Type B pancreatic cell (in vitro differentiated cells): ENCODE results near the gene NKAIN2. TPM values are rescaled to one million over a fixed set of nuclear protein-coding genes. Genes with fewer than 3 reads are reported as not detected.

ENCODE experiments used
- DNase-seq: peaks from one replicate; pipeline ENCODE4 v3.0.0; 2021; ENCODE audit warnings: mixed read lengths; ENCODE audit not compliant: unreplicated experiment; ENCODE audit errors: extremely low spot score
- H3K27ac Mint-ChIP-seq: 2 replicates; pipeline ENCODE4 v1.8.0; 2021; ENCODE audit warnings: mild to moderate bottlenecking, mixed read lengths
- H3K27me3 Mint-ChIP-seq: 2 replicates; pipeline ENCODE4 v1.8.0; 2021; ENCODE audit warnings: mixed read lengths
- H3K36me3 Mint-ChIP-seq: 2 replicates; pipeline ENCODE4 v1.8.0; 2021; ENCODE audit warnings: mixed read lengths
- H3K4me1 Mint-ChIP-seq: one replicate; pipeline ENCODE4 v1.8.0; 2021; ENCODE audit warnings: mixed read lengths; ENCODE audit not compliant: unreplicated experiment
- H3K4me3 Mint-ChIP-seq: 2 replicates; pipeline ENCODE4 v1.8.0; 2021; ENCODE audit warnings: mild to moderate bottlenecking, mixed read lengths
- H3K9me3 Mint-ChIP-seq: 2 replicates; pipeline ENCODE4 v1.8.0; 2021; ENCODE audit warnings: mixed read lengths
- CTCF ChIP-seq: fragments of 200-600 bp; sonication (generic); conservative IDR thresholded peaks from 2 replicates; pipeline ENCODE4 v1.5.0; 2021; ENCODE audit warnings: antibody characterized with exemption, mild to moderate bottlenecking
- total RNA-seq: library from RNA; stranded (reverse); gene quantifications from 2 replicates; pipeline ENCODE4 v1.2.1, GENCODE V29; 2021; ENCODE audit warnings: low replicate concordance

NKAIN2 gene
- total RNA-seq, 1 donor from 2014 or later = 1.7 TPM

GRCh38 chr6:124478906-124479305 lies 675.2 kb downstream of the NKAIN2 start:
- H3K36me3 Mint-ChIP-seq = no peaks in the 10 kb centered on the region
- H3K4me3 Mint-ChIP-seq = no peak overlapping the region
- no peak for TF ChIP-seq CTCF
- H3K27me3 Mint-ChIP-seq = no peaks in the 10 kb centered on the region
- no peaks in the 10 kb centered on the region for H3K9me3 Mint-ChIP-seq
- H3K4me1 Mint-ChIP-seq = no peaks in the 10 kb centered on the region
- H3K27ac Mint-ChIP-seq = no peak overlapping the region
- no peak for DNase-seq

DNA sequence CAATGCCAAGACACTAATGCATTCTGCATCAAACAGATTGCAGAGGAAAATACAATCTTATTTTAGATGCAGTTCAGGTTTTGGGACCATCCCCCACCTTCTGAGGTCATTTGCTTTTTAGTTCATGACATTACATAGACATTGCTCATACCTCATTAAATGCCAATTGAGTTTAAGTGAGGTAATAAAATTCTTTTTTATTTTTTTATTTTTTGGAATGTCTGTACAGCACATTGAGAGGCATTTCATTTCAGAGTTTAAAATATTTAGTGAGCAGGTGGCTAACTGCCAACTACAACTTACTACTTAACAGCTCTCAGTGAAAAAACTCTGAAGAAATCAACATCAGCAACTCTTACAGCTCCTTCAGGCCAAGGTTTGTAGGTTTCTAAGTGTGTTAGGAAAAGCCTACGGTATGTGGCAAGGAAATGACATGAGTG lies 676.3 kb downstream of the NKAIN2 start:
- Mint-ChIP-seq H3K36me3 (no peaks in the 10 kb centered on the region), H3K4me1 (no peaks in the 10 kb centered on the region)

DNA sequence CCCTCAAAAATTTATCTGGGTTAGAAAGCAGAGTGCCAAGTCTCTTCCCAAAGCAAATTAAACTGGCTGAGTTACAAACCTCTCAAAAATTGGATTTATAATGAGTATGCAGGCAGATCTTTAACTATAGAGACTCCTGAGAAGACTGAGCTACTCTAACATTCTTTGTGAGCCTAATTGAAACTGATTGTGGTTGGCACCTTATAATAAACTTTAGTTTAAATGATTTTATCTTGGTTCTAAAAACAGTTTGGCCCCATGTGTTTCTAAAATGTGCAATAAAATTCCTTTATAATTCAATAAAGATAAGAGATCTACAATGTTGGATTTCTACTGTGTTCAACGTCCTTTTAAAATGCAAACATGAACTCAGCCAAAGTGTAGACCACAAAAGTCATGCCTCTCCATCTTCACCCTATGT lies 678.4 kb downstream of the NKAIN2 start:
- H3K36me3 Mint-ChIP-seq = no peaks in the 10 kb centered on the region

More for the DNA sequence above, 676.3 kb downstream of the NKAIN2 start:
- TF ChIP-seq CTCF = no peak
- Mint-ChIP-seq H3K27ac (no peak overlapping the region), H3K9me3 (no peaks in the 10 kb centered on the region), H3K4me3 (no peak overlapping the region), H3K27me3 (no peaks in the 10 kb centered on the region)
- no peak for DNase-seq

GRCh38 chr6:124487623-124488431 lies 684.2 kb downstream of the NKAIN2 start:
- no peaks in the 10 kb centered on the region for H3K4me1 Mint-ChIP-seq
- no peaks in the 10 kb centered on the region for H3K9me3 Mint-ChIP-seq
- no peaks in the 10 kb centered on the region for H3K27me3 Mint-ChIP-seq
- TF ChIP-seq CTCF = no peak
- H3K36me3 Mint-ChIP-seq = no peaks in the 10 kb centered on the region
- no peak overlapping the region for H3K4me3 Mint-ChIP-seq
- no peak overlapping the region for H3K27ac Mint-ChIP-seq
- no peak for DNase-seq

More for the DNA sequence above, 678.4 kb downstream of the NKAIN2 start:
- Mint-ChIP-seq H3K4me1 (no peaks in the 10 kb centered on the region), H3K27me3 (no peaks in the 10 kb centered on the region), H3K4me3 (no peak overlapping the region), H3K9me3 (no peaks in the 10 kb centered on the region), H3K27ac (no peak overlapping the region)
- DNase-seq = no peak
- no peak for TF ChIP-seq CTCF

- H3K9me3 Mint-ChIP-seq = no peaks in the 10 kb centered on the region
- H3K4me3 Mint-ChIP-seq = no peak overlapping the region
- H3K4me1 Mint-ChIP-seq = no peaks in the 10 kb centered on the region
- no peaks in the 10 kb centered on the region for H3K27me3 Mint-ChIP-seq
- H3K27ac Mint-ChIP-seq = no peak overlapping the region
- DNase-seq = no peak
- no peaks in the 10 kb centered on the region for H3K36me3 Mint-ChIP-seq
- no peak for TF ChIP-seq CTCF
Observed at GRCh38 chr6:124490122-124490521, 686.5 kb downstream of the NKAIN2 start.
